GM19025 (cell line): ENCODE measurements around the gene TSPAN15.

Experiments
- ATAC-seq: cut with Tn5 transposase; IDR thresholded peaks from one replicate; pipeline ENCODE4 v1.9.1; 2021; ENCODE audit warnings: mild to moderate bottlenecking, low read depth, moderate library complexity; ENCODE audit not compliant: unreplicated experiment

The TSPAN15 gene

GRCh38 chr10:69498711-69499471 lies 47.6 kb downstream of the TSPAN15 start:
- no peak for ATAC-seq

GRCh38 chr10:69499726-69500689 lies 48.7 kb downstream of the TSPAN15 start:
- no peak for ATAC-seq

- no peak for ATAC-seq
Measured at GRCh38 chr10:69500864-69501468, 49.7 kb downstream of the TSPAN15 start.

GRCh38 chr10:69501657-69502056 lies 50.4 kb downstream of the TSPAN15 start:
- ATAC-seq = no peak

DNA sequence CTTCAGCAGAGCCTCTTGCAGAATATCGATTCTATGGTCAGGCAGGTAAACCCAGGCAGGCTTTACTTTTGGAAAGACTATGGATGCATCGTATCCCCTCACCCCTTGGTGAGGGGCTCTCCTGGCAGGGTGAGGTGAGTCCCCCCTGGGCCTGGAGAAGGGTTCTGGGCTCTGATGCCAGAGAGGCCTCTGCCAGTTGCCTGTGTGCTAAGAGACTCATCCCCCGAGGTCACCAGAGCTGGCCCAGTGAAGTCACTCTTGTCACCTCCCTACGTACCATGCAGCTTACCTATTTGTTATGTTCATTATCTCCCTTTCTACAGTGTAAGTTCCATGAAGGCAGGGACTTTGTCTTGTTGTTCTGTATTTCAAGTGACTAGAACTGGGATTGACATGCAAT lies 51.3 kb downstream of the TSPAN15 start:
- ATAC-seq = no peak

- no peak for ATAC-seq
Measured at GRCh38 chr10:69503001-69503895, 52.0 kb downstream of the TSPAN15 start.

DNA sequence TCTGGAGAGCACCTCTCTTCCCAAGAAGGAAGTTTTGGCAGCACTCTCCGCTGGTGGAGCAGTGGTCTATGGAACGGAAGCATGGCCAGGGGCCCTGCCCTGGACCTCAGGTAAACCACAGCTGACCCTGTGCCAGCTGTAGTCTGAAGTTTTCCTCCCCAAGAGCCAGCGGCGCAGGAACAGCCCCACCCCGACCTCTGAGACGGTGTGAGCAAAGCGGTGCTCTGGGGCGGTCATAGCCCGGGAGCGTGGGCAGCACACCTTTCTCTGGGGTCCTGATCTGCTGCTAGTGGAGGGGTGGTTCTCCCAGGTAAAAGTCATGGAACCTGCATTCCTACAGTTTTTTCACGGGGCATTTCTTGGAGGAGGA lies 52.6 kb downstream of the TSPAN15 start:
- ATAC-seq = no peak

GRCh38 chr10:69504576-69505250 lies 53.4 kb downstream of the TSPAN15 start:
- no peak for ATAC-seq

DNA sequence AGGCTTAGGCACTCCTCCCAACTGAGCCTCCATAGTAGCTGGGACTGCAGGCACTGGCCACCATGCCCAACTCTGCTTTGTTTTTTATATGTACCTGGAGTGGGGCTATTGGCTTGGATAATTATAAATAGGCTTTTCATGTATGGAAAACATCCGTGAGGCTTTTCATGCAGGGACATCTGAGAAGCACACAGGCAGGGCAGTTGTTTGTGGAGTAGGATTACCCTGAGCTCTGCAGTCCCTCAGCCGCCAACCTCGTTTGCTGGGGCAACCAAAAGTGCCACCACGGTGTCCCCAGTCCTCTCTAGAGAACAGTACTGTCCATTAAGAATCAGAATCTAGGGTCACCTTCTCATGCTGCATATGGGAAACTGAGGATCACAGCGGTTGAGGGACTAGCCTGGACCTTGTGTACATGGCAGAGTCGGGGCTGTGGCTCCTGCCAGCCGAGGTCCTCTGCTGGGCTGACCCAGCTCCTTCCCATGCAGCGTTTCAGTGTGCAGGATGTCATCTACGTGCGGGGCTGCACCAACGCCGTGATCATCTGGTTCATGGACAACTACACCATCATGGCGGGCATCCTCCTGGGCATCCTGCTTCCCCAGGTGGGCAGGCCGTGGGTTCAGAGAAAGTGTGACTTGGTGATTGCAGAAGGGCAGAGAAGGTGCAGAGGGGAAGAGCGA lies 54.5 kb downstream of the TSPAN15 start:
- no peak for ATAC-seq

DNA sequence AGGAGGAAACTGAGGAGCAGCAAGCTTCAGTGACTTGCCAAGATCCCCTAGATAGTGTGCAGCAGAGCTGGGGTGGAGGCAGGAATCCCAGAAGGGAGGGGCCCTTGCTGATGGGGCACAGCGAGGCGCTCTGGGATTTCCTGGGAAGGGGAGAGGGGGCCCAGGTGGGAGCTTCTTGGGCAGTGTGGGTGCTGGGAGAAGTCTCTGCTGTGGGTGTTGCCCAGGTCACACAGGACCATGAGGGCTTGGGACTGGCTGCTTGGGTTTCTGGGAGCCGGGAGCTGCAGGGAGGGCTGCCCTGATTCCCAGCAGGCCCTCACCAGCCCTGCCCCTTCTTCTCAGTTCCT lies 55.2 kb downstream of the TSPAN15 start:
- no peak for ATAC-seq

GRCh38 chr10:69506834-69507713 lies 55.8 kb downstream of the TSPAN15 start:
- ATAC-seq = no peak

DNA sequence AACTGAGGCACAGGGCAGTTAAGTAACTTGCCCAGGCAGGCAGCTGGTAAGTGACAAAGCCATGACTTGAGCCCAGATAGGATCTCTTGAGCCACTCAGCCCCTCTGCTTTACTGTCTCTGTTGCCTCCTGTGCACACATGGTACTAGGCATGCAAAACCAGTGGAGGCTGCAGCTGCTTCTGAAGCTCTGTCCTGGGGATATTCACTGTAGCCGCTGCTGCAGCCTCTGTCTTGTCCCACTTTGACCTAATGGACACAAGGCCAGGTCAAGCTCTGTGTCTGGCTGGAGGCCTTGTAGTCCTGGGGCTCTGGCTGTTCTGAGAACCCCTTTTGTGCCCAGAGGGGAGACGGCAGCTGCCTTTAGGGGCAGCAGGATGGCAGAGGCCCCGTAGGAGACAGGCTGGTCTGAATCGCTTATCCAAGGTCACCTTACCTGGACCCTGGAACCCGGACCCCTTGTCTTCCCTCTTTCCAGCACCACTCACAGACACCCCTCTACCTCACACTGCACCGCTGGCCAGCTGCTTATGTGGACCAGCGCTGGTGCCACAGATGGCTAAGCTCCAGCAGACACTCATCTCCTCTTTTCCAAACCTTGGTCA lies 57.6 kb downstream of the TSPAN15 start:
- ATAC-seq = no peak

DNA sequence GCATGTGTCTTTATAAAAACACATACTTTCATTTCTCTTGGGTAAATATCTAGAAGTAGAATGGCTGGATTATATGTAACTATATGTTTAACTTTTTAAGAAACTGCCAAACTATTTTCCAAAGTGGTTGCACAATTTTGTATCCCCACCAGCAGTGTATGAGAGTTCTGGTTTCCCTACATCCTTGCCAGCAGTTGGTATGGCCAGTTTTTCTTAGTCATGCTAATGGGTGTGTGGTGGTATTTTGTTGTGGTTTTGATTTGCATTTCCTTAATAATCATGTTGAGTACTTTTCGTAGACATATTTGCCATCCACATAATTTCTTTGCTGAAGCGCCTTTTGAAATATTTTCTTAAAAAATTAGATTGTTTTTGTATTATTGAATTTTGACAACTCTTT lies 61.6 kb downstream of the TSPAN15 start:
- no peak for ATAC-seq

- no peak for ATAC-seq
Measured at GRCh38 chr10:69513617-69514016, 62.4 kb downstream of the TSPAN15 start.

- ATAC-seq = no peak
Measured at GRCh38 chr10:69515699-69516259, 64.5 kb downstream of the TSPAN15 start.

- no peak for ATAC-seq
Measured at GRCh38 chr10:69516316-69516715, 65.1 kb downstream of the TSPAN15 start.

- ATAC-seq = no peak
Measured at GRCh38 chr10:69516796-69517195, 65.5 kb downstream of the TSPAN15 start.
